Tibial artery (tissue), 4 donors: ENCODE measurements around the gene NLRP8.
"Not testable (repeated sequence)": the region's sequence is repeated elsewhere in the genome, so short reads cannot be mapped to it uniquely, and the experiment has no call there.

Source experiments
- DNase-seq, 2 donors: peaks; one replicate each; pipeline ENCODE4 v3.0.0-alpha.2; 2019
- H3K27ac ChIP-seq, 2 donors: fragments of 200-600 bp; sonication (generic) in 1 of 2; 1 replicate in 1 of 2; 2 replicates in 1 of 2; pipeline ENCODE4 v1.5.1; 2018 to 2019; ENCODE audit warnings: mild to moderate bottlenecking in 1 of 2
- H3K27me3 ChIP-seq, 2 donors: fragments of 200-600 bp; sonication (generic) in 1 of 2; one replicate each; pipeline versions ENCODE4 v1.5.1 to v1.6.0; 2016 to 2019
- H3K36me3 ChIP-seq, 3 donors: fragments of 200-600 bp; sonication (generic) in 2 of 3; one replicate each; pipeline ENCODE4 v1.5.1; 2016 to 2019; ENCODE audit warnings: mild to moderate bottlenecking in 2 of 3
- H3K4me1 ChIP-seq, 4 donors: fragments of 200-600 bp; sonication (generic) in 2 of 4; 1 replicate in 3 of 4; 2 replicates in 1 of 4; pipeline ENCODE4 v1.5.1; 2016 to 2019
- H3K4me3 ChIP-seq, 2 donors: fragments of 200-600 bp; sonication (generic) in 1 of 2; 1 replicate in 1 of 2; 2 replicates in 1 of 2; pipeline ENCODE4 v1.5.1; 2018 to 2019; ENCODE audit warnings: mild to moderate bottlenecking in 2 of 2
- H3K9me3 ChIP-seq, 3 donors: fragments of 200-600 bp; sonication (generic) in 1 of 3; one replicate each; pipeline ENCODE4 v1.5.1; 2016 to 2019
- intact Hi-C: fragments of 100-400 bp; cut with DNase I; formaldehyde crosslinking; loops from one replicate; pipeline ENCODE4 v1.15.0; 2023; ENCODE audit warnings: low total_unique reads
- TF ChIP-seq, protein P1 (sequence below), 2 experiments: fragments of 200-600 bp in 1 of 2; fragments of 450-650 bp in 1 of 2; IDR thresholded peaks; one replicate each; pipeline ENCODE4 v1.5.1; 2017 to 2019; ENCODE audit warnings: antibody characterized with exemption in 2 of 2, mild to moderate bottlenecking in 1 of 2, moderate library complexity in 1 of 2

NLRP8 gene

DNA sequence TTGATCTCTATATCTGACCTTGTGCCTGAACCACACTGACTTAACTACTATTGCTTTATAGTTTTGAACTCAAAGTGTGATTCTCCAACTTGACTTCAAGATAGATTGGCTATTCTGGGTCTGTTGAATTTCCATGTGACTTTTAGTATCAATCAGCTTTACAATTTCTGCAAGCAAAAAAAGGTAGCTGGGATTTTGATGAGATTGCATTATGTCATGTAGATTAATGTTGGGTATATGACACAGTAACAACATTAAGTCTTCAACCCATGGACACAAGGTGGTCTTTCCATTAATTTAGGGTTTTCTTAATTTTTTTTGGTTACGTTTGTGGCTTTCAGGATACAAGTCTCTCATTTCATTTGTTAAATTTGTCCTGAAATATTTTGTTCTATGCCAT, 67.1 kb downstream of the NLRP8 start:
- Histone ChIP-seq H3K4me1 (no peaks in the 10 kb centered on the region), H3K27me3 (no peaks in the 10 kb centered on the region), H3K36me3 (no peaks in the 10 kb centered on the region), H3K27ac (no peak overlapping the region), H3K4me3 (no peak overlapping the region), H3K9me3 (no peaks in the 10 kb centered on the region)
- DNase-seq: no peak
- TF ChIP-seq, protein P1, sequence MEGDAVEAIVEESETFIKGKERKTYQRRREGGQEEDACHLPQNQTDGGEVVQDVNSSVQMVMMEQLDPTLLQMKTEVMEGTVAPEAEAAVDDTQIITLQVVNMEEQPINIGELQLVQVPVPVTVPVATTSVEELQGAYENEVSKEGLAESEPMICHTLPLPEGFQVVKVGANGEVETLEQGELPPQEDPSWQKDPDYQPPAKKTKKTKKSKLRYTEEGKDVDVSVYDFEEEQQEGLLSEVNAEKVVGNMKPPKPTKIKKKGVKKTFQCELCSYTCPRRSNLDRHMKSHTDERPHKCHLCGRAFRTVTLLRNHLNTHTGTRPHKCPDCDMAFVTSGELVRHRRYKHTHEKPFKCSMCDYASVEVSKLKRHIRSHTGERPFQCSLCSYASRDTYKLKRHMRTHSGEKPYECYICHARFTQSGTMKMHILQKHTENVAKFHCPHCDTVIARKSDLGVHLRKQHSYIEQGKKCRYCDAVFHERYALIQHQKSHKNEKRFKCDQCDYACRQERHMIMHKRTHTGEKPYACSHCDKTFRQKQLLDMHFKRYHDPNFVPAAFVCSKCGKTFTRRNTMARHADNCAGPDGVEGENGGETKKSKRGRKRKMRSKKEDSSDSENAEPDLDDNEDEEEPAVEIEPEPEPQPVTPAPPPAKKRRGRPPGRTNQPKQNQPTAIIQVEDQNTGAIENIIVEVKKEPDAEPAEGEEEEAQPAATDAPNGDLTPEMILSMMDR (IDR thresholded peaks at IDR 0.05): no peak
- intact Hi-C loops: no loop called here

- DNase-seq: no peak
Observed at GRCh38 chr19:56015756-56016155, 68.1 kb downstream of the NLRP8 start.

DNA sequence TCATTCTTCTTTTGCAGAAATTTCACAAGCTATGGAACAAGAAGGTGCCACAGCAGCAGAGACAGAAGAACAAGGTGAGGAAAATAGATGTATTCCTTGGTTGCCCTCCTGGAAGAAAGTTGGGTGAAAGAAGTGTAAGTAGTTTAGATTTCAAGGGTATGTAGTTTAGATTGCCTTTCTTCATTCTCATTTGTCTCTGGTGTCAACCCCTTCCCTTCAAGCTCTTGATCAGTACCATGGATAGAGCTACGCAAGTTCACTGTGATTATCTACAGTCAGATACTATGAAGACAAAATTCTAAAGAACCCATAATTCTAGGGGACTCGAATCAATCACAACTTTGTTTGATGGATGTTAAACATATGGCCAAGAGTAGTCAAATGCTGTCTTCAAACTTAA, 71.7 kb downstream of the NLRP8 start:
- H3K4me3 ChIP-seq, H3K9me3 ChIP-seq, intact Hi-C loops, DNase-seq, H3K36me3 ChIP-seq, H3K27me3 ChIP-seq, H3K4me1 ChIP-seq, H3K27ac ChIP-seq: not testable (repeated sequence)

More at GRCh38 chr19:56015756-56016155, 68.1 kb downstream of the NLRP8 start:
- Histone ChIP-seq H3K27me3 (no peaks in the 10 kb centered on the region), H3K9me3 (no peaks in the 10 kb centered on the region), H3K36me3 (no peaks in the 10 kb centered on the region), H3K4me1 (no peaks in the 10 kb centered on the region), H3K27ac (no peak overlapping the region), H3K4me3 (no peak overlapping the region)
- TF ChIP-seq, protein P1 (IDR thresholded peaks at IDR 0.05): no peak
- intact Hi-C loops: no loop called here

- H3K4me3 ChIP-seq, DNase-seq, H3K9me3 ChIP-seq, intact Hi-C loops, H3K27ac ChIP-seq, H3K4me1 ChIP-seq, H3K36me3 ChIP-seq, H3K27me3 ChIP-seq: not testable (repeated sequence)
Observed at GRCh38 chr19:56020355-56020975, 72.8 kb downstream of the NLRP8 start.

DNA sequence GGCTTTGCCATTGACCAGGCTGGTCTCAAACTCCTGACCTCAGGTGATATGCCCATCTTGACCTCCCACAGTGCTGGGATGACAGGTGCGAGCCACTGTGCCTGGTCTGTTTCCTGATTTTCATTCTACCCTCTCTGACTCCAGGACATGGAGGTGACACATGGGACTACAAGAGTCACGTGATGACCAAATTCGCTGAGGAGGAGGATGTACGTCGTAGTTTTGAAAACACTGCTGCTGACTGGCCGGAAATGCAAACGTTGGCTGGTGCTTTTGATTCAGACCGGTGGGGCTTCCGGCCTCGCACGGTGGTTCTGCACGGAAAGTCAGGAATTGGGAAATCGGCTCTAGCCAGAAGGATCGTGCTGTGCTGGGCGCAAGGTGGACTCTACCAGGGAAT, 79.1 kb downstream of the NLRP8 start:
- H3K27me3 ChIP-seq: no peaks in the 10 kb centered on the region
- intact Hi-C loops: loop anchor here (5.0 kb wide), 1 partner anchor 1519 kb away; no protein-coding TSS in a partner anchor
- TF ChIP-seq, protein P1 (IDR thresholded peaks at IDR 0.05): no peak
- peaks cover 0 to 20% (median 0%) of the 10 kb centered on the region in 3 donors for H3K9me3 ChIP-seq
- DNase-seq: no peak
- no peaks in the 10 kb centered on the region for H3K36me3 ChIP-seq
- H3K4me1 ChIP-seq: no peaks in the 10 kb centered on the region
- H3K27ac ChIP-seq: no peak overlapping the region
- H3K4me3 ChIP-seq: no peak overlapping the region
